A673 (cell line): ENCODE measurements around the gene CEACAM21.

ENCODE experiments used
- EZH2 ChIP-seq: fragments of 200-600 bp; sonication (generic); IDR thresholded peaks from 2 replicates; pipeline ENCODE4 v1.6.1; 2017; ENCODE audit warnings: borderline replicate concordance, low read depth, mild to moderate bottlenecking, mixed read lengths, antibody characterized with exemption, low read length; ENCODE audit not compliant: poor library complexity, severe bottlenecking
- TF ChIP-seq, protein P1 (sequence below): fragments of 300-800, 200-600 bp; sonication (generic); conservative IDR thresholded peaks from 2 replicates; pipeline ENCODE4 v1.5.1; 2017; ENCODE audit warnings: low read depth, mild to moderate bottlenecking, antibody characterized with exemption, low read length, moderate library complexity, mixed read lengths

DNA sequence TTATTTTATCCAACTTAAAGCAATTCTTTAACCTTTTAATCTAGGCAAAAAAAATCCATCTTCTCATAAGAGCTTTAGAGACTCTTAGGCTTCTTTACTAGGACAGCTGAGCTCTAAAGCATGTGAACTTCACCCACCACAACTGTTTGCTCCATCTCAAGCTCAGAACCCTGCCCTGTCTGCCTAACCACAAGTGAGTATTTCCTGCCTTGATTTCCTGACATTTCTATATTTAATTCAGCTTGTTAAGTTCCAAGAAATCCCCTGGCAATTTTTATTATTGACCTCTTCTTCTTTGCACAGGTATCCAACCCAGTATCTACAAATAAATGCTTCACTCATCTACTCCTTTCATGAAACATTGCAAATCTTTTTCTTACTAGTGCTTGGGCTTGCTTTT is 21.1 kb upstream of the CEACAM21 start:
- no peak for TF ChIP-seq EZH2
- TF ChIP-seq, protein P1, sequence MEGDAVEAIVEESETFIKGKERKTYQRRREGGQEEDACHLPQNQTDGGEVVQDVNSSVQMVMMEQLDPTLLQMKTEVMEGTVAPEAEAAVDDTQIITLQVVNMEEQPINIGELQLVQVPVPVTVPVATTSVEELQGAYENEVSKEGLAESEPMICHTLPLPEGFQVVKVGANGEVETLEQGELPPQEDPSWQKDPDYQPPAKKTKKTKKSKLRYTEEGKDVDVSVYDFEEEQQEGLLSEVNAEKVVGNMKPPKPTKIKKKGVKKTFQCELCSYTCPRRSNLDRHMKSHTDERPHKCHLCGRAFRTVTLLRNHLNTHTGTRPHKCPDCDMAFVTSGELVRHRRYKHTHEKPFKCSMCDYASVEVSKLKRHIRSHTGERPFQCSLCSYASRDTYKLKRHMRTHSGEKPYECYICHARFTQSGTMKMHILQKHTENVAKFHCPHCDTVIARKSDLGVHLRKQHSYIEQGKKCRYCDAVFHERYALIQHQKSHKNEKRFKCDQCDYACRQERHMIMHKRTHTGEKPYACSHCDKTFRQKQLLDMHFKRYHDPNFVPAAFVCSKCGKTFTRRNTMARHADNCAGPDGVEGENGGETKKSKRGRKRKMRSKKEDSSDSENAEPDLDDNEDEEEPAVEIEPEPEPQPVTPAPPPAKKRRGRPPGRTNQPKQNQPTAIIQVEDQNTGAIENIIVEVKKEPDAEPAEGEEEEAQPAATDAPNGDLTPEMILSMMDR, result no peak
